Measurements from ENCODE around the gene PREPL.

PREPL gene

DNA sequence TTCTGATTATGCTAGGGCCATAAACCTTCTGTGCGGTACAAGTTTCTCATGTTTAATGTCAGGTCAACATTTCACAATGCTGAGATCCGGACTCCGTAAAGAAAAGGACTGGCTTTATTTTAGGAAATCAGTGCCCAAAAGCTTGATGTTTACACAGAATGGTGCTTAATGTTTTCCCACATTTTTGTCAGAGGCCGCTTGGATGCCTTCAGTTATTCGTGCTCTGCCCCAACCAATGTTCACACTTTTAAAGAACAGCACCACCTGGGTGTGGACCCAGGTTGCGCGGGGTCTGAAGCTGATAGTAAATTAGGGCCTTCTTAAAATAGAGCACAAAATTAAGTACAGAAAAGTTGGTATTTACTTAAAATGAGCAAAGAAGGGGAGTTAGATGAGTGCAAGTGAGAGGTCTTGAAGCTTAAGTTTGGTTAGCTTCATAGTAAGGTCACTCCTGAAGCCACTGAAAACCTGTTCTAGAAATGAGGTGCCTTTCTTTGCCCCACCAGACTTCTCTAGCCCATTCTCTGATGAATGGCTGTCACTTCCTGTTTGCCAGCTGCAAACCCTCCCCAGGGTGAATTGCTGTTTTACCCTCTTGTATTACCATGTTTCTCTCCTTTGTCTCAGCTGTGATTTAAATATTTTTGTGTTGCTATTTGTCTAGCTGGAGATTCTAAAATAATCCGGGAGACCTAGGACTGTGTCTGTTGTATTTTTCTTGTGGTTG is 65.5 kb downstream of the PREPL start:
- no peak for DNase-seq (ENCODE audit: low read depth)

DNA sequence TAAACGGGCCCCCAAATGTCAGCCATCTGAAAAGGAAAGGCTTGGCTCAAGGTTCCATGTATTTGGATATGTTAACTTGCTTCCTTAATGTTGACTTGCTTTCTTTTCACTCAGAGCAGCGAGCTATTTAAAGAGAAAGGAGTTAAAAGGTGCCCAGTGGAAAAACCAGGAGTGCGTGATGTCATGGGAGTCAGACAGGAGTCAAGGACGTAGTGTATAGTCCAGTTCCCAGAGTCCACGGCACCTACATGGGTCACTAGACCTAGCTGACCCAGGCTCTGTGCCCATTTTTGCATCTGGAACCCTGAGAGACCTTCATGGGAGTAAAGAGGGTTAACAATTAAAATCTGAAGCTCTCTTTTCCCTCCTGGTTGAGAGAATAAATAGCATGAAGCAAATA is 66.2 kb downstream of the PREPL start:
- DNase-seq (ENCODE audit: low read depth): no peak

DNA sequence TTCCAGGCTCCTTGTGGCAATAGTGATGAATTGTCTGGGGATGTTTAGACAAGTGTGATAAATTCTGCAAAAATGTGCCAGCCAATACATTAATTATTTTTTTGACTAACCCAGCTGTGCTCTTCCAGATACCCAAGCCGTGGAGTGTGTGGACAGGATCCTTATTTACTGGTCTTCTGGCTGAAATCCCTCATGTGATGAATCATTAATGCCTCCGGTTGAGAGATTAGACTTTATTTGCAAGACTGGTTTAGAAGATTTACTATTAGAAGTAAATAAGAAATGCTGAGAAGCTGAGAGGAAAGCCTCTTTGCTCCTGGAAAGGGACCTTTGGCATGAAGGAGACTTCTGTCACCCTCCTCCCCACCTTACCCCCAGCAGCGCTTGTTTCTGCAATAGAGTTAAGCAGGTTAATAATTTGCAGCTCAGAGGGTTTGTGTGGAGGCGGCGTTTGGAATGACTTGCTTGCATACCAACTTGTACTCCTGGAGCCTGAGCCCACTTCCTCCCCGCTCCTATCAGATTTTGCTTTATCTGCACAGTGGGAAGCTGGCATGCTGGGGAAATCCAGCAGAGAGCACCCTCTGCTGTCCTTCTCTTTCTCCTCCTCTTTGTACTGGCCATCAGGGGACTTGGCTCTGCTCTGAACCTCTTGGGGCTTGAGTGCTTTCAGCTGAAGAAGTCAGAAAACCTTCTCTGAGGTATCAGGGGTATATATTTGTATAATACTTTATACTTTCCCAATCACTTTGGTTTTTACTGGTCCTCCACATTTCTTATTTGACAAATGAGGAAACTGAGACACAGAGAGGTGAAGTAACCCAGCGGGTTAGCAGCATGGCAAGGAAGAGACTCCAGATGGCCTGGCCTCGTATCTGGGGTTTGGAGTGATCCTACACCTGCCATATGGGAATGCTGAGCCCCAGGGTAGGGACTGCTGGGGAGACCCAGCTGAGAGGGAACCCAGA is 69.7 kb downstream of the PREPL start:
- DNase-seq (ENCODE audit: low read depth): no peak

DNA sequence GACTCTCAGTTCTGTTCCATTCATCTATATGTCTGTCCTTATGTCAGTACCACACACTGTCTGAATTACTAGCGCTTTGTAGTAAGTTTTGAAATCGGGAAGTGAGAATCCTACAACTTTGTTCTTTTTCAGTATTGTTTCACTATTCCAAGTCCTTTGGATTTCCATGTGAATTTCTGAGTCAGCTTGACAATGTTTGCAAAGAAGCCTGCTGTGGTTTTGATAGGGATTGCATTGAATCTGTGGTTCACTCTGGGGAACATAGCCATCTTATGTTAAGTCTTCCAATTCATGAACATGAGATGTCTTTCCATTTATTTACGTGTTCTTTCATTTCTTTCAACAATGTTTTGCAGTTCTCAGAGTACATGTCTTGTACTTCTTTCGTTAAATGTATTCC is 71.0 kb downstream of the PREPL start:
- DNase-seq (ENCODE audit: low read depth): no peak

DNA sequence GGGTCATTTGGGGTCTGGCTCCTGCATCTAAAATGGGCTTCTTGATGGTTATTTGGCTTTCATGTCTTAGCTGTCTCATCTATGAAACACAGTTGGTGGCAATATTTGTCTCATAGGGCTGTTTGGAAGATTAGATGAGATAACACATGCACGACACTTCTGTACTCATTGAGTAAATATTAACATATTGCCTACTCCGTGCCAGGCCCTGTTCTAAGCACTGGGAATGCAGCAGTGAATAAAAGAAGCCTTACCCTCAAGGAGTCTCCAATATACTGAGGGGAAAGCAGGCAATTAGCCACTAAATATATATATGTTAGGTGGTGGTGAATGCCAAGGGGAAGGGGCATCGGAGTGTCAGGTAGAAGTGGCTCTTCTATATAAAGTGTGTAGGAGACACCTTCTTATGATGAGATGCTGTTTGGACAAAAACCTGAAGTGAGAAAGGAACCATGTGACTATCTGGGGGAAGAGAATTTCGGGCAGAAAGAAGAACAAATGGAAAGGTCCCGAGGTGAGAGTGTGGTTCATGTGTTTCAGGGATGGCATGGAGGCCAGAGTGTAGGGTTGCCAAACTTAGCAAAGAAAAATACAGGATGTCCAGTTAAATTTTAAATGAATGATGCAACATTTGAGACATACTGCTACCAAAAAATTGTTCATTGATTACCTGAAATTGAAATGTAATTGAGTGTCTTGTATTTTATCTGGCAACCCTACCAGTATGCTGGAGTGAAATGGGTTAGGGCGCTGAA is 74.2 kb downstream of the PREPL start:
- DNase-seq (ENCODE audit: low read depth): no peak

DNA sequence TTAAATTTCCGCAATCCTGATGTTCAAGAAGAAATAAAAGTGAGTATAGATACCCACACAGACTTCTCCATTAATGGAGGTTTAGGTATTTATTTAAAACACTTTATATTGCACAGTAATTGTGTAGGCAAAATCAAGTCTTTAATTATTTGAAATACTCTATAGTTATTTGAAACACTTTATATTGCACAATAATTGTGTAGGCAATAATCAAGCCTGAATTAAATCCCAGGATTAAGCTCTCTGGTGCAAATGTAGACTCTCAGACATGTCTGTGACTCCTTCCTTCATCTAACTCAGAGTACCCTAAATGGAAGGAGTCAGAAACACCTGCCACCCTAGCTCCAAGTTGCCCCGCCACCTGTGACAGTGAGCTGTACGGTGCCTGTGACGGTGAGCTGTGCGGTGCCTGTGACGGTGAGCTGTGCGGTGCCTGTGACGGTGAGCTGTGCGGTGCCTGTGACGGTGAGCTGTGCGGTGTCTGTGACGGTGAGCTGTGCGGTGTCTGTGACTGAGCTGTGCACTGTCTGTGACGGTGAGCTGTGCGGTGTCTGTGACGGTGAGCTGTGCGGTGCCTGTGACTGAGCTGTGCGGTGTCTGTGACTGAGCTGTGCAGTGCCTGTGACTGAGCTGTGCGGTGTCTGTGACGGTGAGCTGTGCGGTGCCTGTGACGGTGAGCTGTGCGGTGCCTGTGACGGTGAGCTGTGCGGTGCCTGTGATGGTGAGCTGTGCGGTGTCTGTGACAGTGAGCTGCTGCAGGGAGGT is 75.0 kb downstream of the PREPL start:
- no peak for DNase-seq (ENCODE audit: low read depth)

DNA sequence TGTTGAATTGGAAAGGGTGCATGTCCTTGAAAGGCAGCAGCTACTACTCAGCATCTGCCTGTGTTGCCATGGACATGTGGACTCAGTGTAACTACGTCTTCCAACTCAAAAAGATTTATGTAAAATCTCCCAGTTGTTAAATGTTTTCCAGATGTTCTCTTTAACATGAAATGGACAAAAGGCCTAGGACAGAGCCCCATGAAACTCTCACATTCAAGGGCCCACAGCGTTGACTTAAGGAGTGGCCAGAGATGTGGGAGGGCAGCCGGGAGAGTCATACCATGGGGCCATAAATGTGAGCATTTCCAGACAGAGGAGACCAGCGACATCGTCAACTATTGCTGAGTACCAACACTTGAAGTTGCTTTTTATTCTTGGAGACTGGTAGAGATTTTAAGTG is 76.1 kb downstream of the PREPL start:
- no peak for DNase-seq (ENCODE audit: low read depth)

DNA sequence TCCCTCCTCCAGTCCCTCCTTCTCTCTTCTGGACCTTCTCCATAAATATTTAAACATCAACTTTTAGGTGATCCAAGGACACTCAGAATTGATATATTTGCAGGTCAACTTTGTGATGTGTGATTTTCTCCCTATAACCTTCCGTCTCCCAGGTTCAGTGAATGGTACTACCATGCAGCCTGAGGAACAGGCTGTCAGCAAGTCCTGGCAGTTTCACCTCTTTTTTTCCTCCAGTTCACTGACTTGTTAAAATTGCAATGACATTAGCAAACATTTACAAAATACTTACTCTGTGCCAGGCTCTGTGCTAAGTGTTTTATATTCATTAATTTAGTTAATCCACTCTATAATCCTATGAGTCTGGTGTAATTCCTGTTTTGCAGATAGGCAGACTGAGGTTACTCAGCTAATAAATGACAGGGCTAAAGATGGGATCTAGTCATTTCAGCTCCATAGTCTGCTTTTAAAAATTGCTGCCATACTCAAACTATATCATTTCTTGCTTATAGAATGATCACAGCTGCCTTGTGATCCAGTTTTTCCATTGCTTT is 78.1 kb downstream of the PREPL start:
- no peak for DNase-seq (ENCODE audit: low read depth)

DNA sequence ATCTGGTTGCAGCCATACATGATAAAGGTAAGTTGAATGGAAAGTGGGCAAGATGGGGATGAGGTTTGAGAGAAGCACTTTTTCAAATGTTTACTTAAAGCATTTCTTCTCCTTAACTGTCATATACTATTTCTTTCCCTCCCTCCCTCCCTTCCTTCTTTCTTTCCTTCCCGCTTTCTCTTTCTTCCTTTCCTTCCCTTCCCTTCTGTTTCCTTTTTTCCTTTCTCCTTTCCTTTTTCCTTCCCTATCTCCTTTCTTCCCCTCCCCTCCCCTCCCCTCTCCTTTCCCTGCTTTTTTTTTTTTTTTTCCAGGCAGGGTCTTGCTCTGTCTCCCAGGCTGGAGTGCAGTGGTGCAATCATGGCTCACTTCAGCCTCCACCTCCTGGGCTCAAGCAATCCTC is 80.4 kb downstream of the PREPL start:
- no peak for DNase-seq (ENCODE audit: low read depth)

DNA sequence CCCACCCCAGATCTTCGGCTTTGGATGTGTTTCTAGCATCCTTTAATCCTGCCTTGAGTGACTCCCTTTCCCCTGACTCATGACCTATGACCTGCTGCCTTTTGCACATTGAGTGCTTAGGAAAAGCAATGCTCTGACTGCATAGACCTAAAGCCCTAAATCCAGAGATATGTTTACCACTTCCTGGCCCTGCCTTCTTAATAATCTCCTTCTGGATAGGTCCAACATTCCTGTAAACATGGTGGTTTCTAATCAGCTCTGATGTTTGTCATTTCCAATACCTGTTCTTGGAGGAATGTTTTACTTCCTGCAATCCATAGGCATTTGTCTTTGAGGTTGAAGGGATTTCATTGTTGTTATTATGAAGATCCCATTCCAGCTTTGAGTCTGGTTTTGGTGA is 83.8 kb downstream of the PREPL start:
- DNase-seq (ENCODE audit: low read depth): no peak

DNA sequence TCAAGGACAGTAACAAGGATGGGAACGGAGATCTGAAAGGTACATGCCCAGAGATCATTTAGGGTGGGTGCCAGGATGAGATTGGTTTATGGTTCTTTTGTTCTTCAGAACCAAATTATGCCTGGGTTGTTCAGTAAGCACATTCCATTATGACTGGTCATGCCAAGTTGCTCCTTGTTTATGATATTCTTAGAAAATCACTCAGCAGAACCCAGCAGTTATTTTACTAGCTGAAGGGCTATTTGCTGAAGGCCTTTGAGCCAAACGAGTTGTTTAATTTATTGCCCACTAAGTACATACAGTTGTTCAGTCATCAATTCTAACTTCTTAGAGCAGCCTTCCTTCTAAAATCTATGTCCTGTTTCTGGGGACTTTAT is 85.4 kb downstream of the PREPL start:
- DNase-seq (ENCODE audit: low read depth): no peak

DNA sequence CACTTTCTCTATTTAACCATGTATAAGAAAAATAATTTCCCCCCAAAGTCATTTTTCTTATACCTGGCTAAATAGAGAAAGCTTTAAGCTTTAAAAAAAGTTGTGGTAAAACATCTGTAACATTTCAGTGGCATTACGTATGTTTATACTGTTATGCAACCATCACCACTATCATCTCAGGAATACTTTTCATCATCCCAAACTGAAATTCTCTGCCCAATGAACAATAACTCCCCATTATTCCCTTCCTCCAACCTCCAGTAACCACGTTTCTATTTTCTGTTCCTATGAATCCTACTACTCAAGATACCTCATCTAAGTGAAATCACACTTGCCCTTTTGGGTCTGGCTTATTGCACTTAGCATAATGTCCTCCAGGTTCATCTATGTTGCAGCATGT is 87.7 kb downstream of the PREPL start:
- no peak for DNase-seq (ENCODE audit: low read depth)

DNA sequence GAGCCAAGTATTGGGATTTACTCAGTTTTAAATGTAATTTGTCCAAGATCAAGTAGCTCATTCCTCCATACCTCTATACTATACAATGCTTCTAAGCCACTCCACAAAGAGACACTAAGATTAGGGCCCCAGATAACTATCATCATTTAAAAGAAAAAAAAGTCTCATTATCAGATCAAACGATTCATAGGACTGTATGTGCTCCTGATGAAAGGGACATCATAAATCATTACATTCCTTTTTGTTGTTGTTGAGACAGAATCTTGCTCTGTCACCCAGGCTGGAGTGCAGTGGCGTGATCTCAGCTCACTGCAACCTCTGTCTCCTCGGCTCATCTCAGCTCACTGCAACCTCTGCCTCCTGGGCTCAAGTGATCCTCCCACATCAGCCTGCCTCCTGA is 88.2 kb downstream of the PREPL start:
- DNase-seq (ENCODE audit: low read depth): no peak

DNA sequence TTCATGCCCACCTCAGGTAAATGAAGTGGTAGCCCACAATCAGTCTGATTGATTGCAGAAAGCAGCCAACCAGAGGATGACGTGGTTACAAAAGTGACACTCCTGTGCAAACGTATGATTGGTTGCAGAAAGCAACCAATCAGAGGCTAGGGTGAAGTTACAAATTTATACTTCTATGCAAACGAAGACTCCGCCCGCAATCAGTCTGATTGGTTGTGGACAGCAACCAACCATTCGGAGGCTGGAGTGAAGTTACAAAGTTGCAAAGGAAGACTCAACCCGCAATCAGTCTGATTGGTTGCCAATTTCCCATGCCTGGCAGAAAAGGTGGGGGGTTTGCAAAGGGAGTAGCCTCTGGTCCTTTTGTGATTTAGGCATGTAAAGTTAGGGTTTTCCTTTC is 90.0 kb downstream of the PREPL start:
- no peak for DNase-seq (ENCODE audit: low read depth)

DNA sequence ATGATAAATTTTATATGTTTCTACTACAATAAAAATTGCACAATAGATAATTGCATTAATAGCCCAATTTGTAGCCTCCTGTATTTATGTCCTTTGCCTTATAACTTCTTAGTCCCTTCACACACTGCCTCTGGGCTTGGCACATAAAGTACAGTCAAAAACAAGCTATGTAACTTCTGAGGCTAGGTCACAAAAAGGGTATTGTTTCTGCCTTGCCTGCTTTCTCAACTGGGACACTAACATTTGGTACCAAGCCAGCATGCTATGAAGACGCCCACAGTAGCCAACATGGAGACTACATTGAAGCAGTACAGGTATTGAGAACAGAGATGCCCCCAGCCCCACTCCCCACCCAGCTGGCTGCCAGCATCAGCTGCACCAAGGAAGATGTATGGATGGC is 91.5 kb downstream of the PREPL start:
- no peak for DNase-seq (ENCODE audit: low read depth)

DNA sequence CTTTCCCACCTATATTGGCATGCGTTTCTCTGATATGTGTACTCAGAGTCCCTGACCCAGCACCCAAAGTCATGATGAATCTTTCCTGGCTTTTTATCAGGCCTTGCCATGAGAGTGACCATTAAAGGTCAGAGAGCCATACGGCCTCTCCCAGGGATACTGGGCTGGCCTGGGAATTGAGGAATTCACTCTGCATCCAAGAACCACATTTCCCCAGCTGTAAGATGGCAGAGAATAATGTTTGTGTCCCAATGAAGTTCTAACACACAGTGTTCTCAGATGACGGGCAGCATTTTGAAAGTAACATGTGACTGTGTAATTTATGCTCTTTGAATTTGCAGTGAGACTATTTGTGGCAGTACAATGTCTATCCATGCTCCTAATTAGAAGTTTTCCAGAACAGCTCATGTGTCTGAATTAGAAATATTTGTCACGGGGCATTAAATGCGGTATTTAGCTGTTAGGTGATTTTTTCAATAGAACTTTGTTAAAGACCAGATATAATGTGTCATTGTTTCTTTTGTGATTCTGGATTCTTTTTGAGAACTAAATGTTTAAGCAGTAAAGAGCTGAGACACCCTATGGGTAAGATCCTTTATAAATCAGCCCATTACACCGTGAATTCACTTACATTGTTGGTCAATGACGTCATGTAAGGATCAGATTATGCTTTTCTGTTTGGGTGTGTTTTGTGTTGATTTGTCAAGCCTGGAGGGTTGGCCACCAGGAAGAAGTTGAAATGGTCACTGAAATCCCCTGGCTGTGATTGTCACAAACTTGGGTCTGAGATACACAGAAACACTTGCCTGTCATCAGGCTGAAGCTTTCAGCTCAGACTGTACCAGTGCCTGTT is 93.3 kb downstream of the PREPL start:
- DNase-seq (ENCODE audit: low read depth): no peak

Measured in activated T-cell treated with anti-CD3 and anti-CD28 coated beads for 48 hours (primary cell).